Inferior parietal cortex (tissue), 1 donor: ENCODE results near the gene KRT15.
"Not testable (repeated sequence)": the region's sequence is repeated elsewhere in the genome, so short reads cannot be mapped to it uniquely, and the experiment has no call there.

Experiments
- DNase-seq: peaks from one replicate; pipeline ENCODE4 v3.0.0-alpha.2; 2016; ENCODE audit errors: extremely low spot score

The KRT15 gene

DNA sequence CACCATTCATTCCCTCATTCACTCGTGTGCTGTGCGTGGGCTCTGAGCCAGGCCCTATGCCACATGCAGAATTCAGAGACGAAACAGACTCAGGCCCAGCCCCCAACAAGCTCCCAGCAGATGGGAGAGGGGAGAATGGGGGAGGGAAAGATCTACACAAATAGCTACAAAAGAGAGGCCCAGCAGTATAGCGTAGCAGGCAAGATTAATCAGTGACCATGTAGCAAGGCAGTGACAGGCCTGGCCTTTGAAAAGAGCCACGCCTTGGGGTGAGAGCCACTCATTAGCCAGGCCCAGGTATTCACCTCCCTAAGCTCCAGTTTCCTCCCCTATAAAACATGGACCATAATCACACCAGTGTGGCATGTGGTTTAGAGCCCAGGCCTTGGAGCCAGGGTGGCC lies 25.8 kb upstream of the KRT15 start:
- DNase-seq = no peak

DNA sequence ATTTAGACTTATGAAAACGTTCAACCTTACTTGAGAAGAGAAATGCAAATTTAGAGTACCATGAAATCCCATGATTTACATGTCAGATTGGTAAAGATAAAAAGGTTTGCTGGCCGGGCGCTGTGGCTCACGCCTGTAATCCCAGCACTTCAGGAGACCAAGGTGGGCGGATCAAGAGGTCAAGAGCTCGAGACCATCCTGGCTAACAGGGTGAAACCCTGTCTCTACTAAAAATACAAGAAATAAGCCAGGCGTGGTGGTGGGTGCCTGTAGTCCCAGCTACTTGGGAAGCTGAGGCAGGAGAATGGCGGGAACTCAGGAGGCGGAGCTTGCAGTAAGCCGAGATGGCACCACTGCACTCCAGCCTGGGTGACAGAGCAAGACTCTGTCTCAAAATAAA lies 24.1 kb upstream of the KRT15 start:
- not testable (repeated sequence) for DNase-seq

DNA sequence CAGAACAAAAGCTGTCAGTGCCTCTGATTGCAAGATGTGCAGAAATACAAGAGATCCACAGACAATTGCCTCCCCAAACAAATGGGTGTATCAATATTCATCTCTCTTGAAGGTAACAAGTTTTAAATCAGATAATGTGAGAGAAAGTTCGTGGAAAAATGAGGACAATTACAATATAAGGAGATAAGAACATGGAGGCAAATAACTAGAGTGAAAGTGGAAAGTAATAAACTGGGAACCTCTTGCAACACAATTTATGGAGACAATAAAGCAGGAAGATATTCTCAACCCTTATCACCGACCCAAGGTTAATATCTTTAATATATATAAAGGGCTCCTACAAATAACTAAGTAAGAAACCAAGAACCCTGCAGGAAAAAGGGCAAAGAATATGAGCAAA lies 23.7 kb upstream of the KRT15 start:
- DNase-seq = no peak

DNA sequence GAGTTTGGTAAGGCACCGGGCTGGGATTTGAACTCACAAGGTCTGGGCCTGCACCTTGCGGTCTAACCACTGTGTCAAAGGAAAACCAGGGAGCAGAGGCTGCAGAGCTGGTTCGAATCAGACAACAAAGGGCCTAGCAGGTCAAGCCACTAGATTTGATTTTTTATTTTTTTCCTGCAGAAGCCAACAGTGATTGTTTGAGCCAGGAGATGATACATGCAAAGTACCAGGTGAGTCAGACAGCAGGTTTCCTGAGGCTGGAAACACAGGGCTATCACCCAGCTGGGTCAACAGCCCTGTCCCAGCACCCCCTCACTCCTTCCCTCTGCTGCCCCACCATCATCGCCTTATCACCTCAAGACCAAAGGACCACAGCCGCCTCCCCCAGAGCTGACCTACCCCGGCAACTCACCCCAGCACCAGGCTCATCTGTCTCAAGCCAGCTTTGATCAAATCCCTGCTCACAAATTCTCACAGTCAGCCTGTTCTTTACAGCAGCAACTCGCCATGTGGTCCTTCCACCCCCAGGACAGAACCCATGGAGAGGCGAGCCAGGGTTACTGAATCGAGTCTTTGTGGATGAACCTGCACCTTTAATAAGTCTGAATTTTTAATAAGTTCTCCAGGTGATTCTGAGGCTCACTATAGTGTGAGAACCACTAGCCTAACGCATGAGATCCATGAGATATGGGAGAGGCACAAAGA lies 22.4 kb upstream of the KRT15 start:
- no peak for DNase-seq

DNA sequence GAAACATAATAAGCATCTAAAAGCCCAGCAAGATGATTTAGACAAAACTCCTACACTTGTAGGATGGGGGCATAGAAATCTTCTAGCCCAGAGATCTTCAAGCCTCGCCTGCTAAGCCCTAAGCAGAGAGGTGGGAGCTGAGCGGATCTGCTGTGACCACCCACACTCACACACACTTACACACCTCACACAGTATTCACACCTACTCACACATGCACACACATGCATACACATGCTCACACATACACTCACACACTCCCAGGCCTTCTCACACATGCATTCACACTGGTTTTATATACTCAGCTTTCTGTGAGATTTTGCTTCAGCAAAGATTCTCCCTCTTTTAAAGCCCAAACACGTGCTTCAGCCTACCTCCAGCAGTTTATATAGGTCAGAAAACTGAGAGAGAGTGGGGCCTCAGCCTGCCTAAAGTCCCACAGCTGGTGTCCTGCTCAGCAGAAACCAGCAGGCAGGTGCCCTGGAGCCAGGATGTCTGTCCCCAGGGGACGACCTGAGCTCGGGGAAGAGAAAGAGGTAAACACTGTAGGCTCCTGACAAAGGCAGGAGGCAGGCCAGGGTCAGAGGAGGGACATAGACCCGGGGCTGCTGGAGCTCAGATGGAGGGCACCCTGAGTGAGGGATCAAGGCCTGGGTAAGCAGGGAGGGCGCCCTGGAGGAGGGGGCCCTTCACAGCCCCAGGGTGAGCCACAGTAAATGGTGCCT lies 21.4 kb upstream of the KRT15 start:
- no peak for DNase-seq

DNA sequence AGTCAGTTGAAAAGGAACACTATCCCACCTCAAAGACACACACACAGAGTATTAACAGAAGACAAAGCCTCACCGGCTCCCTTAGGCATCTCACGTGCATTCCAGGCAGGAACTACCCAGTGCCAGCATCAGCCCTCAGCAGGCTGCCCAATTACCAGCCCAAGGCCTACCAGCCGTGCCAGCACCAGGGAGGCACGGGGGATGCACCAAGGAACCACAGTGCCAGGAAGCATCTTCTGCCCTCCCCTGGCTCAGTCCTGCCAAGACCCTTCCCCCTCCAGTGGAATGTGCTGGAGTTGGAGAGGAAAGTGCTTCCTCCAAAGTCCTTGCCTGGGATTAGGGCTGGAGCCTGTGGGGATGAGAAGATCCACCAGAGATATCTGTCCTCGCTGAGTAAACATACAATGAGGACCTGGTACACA lies 20.4 kb upstream of the KRT15 start:
- DNase-seq = no peak

DNA sequence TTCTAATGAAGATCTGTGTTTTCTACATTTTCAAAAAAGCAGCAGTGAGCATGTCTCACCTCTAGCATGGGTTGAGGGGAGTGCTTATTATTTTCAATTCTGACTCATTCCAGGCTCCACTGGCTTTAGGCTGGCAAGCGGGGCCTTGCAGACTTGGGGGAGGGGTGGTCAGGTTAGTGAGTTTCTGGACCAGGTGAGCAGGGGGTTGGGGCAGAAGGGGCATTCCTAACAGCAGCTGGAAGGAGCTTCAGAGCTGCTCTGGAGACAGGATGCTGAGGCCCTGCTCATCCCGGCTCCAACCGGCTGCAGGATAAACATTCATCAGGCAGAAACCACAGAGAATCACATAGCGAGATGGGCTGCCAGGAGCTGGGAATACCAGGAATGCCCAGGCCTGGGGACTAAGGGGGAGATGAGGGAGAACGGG lies 19.9 kb upstream of the KRT15 start:
- DNase-seq = no peak

DNA sequence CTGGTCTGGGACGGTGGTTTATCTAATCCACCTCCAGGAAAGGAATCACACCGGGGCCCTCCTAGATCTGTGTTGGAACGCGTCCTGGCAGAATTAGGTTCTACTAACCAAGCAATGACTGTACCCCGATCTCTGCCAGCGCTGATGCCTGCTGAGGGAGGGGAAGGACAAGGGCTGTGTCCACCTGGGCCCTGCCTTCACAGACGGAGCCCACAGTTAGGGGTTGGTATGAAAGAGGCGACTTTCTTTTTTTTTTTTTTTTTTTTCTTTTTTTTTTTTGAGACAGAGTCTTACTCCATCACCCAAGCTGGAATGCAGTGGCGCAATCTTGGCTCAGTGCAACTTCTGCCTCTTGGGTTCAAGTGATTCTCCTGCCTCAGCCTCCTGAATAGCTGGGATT lies 19.3 kb upstream of the KRT15 start:
- DNase-seq = no peak

DNA sequence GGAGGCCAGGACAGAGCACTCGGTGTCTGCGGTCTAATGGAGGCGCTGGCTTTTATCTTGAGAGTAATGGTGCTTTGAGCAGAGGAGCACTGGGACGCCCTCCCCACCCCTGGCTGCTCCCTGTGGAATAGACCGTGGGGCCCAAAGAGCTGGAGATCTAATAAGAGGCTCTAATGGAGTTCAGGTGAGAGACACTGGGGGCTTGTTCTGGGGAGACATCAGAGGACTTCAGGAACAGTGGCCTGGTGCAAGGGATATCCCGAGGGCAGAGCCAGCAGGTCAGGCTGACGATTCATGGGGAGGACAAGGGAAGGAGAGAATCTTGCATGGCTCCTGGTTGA lies 18.9 kb upstream of the KRT15 start:
- no peak for DNase-seq

DNA sequence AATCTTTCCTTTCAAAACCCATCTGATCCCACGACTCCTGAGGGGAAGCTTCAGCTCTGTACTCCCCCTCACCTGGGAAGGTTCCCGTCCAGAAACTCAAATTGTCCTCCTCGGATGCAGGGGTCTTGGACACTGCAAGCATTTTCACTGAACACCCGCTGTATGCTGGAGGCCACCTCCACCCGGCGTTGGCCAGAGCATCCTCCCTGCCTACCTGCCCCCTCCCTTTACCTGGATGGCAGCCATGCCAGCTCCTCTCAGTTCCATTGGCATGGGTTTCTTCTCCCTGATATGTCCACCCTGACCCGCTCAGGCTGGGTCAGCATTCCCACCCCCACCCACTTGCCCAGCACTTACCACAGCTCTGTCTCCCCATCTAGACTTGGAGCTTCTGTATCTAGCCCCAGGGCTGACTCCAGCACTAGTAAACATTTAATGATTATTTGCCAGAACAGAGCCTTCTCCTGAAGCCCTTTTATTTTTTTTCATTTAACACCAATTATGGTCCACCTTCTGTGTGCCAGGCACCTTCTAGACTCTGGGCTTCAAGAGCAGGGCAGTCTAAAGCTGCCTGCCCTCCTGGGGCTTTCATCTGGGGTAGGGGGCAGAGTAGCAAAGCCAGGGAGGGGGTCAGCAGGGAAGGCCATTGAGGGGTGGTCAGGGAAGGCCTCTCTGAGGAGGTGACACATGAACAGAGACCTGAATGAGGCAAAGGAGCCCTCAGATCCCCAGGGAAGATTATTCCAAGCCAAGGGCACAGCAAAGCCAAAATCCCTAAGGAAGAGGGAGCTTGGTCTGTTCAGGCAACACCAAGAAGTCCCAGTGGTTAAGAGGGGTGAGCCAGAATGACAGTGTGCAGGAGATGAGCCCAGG lies 18.3 kb upstream of the KRT15 start:
- no peak for DNase-seq

DNA sequence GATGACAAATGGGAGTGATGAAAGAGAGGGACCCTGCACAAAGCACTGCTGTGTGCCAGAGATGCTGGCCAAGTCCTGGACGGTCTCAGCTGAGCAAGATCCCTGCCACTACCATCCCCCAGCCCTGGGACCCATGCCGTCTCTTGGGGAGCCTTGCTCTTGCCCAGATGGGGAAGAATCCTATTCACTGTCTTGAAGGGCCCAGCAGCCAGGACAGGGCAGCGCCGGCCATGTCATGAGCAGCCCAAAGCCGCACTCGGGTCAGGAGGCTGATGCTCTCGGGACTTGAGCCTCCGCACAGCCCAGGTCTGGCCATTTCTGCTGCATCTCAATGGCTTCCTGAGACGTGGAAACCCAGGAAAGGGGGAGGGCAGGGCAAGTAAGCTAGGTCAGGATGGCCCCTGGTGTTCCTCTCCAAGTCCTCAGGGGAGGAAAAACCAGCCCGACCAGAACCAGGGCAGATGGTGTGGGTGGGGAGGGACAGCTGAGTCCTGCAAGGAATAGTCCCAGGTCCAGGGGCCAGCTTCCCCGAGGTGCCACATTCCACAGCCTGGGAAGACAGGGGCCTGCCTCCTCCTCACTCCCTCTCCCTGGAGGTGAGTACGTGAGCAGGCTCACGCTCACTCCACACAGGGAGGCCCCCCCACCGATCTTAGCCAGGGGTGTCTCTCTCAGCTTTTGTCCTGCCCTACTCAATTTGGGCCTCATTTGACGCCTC lies 17.2 kb upstream of the KRT15 start:
- no peak for DNase-seq

DNA sequence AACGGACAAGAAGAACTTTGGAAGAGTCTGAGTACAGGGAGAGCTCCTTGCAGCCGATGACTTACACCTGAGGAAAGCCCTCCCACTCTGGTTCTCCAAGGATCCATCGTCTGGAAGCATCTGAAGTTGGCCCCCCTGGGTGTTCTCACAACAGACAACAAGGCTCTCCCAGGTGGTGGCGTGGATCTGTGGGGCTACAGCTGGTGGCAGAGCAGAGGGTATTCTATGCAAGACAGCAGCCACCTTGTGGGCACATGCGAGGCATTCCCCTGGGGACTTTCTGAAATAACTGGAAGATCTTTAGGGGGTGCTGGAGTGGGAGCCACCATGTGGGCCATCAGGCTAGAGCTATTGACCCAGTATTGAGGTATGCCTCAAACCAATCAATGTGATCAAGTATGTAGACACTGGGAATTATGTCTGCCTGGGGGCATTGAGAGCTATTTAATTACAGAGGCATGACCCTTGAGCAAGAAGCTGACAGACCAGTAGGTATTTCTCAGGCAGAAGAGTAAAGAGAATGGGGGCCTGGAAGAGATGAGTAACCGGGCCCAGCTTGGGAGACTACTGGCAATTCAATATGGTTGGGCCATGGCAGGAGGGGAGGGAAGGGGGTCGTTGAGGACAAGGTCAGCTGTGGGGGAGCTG lies 16.3 kb upstream of the KRT15 start:
- no peak for DNase-seq

DNA sequence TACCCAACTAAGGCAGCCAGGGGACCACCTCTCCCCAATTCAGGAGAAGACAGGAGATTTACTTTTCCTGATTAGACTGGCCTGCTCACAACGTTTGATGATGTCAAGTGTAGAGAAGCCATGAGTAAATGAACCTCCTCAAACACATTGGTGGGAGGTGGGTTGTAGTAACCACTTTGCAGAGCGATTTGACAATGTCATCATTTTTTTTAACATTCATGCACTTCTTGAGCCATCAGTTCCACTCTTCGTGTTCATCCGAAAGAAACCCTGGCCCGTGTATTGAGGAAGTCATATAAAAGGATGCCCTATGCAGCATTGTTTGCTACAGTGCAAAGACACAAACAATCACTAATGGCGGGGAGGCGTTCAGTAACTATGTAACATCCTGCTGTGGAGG lies 14.9 kb upstream of the KRT15 start:
- no peak for DNase-seq

DNA sequence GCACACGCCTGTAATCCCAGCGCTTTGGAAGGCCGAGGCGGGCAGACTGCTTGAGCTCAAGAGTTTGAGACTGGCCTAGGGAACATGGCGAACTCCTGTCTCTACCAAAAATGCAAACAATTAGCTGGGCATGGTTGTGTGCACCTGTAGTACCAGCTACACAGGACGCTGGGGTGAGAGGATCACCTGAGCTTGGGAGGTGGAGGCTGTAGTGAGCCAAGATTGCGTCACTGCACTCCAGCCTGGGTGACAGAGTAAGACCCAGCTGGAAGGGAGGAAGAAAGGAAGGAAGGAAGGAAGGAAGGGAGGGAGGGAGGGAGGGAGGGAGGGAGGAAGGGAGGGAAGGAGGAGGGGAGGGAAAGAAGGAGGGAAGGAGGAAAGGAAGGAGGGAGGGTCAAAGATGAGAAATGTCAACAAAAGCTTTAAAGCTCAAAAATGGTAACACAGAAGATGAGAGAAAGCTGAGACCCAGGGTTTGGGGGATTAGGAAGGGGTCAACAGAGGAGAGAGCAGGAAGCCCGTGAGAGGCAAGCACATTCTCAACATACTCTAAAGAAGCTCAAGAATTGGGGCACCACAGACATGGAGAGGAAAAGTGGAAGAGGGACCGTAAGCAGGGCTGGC lies 14.4 kb upstream of the KRT15 start:
- no peak for DNase-seq

DNA sequence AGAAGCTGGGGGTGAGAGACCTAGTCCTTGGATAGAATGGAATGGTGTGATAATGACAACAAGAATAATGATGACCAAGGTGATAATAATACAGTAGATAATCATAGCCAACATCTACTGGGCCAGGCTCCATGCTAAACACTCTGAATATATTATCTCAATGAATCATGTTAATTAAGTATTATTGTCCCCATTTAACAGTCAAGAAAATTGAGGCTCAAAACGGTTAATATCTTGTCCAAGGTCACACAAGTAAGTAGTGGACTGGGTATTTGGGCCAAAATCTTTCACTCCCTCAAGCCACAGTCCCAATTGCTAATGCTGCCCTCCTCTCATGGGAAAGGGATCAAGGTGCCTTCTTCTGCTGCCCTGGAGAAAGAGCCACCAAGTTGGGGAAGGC lies 13.3 kb upstream of the KRT15 start:
- no peak for DNase-seq

DNA sequence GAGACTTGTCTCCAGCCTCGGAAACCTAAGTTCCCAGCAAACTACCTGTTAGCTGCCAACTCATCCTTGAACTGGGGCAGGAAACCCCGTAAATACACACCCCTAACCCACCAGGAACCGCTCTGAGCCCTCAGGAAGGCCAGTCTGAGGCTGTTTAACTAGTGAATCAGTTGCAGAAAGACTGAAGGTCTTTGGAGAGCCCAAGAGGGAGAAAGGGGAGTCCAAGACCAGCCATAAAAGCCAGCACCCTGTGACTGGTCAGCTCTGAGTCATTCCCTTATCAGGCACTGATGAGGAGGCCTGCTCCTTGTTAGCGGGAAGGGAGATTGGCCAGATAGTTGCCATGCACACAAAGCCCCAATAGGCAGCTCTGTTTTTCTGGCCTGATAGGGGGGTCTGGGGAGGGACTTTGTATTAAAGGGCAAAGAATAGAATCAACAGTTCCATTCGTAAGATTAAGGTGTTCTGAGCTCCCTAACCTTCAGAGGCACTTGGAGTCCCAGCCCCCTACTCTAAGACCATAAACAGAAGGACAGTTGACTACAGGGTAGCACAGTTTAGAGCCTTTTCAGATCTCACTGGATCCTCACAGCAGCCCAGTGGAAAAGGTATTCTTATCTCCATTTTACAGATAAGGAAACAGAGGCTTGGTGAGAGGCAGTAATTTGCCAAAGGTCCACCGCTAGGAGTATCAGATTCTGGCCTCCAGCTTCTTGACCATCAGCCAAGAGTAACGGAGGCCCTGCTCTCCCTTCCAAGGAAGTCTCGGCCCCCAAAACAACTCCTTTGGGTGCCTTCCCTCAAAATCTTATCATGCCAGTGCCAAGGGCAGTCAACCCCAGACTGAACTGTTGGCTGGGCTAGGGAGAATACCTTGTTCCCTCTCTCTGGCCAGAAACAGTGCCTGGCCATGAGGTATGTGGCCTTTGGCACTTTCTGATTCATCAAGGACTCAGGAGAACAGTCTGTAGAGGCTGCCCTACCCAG lies 11.7 kb upstream of the KRT15 start:
- DNase-seq = no peak

DNA sequence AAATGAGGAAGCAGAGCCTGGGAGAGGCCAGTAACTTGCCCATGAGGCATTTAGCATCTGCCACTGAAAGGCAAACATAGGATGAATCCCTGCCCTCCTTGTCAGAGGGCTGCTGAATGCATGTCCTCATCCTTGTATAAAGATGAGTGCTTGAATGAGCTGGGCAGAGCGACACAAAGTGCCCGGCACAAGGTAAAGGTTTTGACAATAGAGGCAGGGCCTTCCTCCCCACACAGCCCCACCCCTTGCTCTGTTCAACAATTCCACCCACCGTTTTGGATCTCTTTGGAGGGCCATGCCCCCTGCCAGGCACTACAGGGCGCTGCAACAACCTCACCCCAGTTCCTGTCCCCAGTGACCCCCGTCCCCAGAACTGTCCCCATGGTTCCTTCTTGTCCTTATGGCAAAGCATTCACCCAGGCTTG lies 10.8 kb upstream of the KRT15 start:
- DNase-seq = no peak

DNA sequence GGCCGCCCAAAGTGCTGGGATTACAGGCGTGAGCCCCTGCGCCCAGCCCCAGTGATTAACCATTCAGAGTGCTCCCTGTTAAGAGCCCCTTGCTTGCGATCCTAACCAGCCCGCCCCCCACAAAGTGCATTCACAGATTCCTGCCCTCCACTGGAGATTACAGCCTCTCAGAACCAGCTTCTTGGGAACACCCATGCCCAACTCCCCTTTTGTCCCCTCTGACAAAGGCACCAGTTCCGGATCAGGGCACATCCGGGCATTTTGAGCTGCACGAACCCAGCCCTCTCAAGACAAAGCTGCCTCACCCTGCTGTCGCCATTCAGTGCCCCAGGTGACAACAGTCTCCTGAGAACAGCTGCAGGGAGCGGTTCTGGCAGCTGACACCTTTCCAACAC lies 10.3 kb upstream of the KRT15 start:
- DNase-seq = no peak

DNA sequence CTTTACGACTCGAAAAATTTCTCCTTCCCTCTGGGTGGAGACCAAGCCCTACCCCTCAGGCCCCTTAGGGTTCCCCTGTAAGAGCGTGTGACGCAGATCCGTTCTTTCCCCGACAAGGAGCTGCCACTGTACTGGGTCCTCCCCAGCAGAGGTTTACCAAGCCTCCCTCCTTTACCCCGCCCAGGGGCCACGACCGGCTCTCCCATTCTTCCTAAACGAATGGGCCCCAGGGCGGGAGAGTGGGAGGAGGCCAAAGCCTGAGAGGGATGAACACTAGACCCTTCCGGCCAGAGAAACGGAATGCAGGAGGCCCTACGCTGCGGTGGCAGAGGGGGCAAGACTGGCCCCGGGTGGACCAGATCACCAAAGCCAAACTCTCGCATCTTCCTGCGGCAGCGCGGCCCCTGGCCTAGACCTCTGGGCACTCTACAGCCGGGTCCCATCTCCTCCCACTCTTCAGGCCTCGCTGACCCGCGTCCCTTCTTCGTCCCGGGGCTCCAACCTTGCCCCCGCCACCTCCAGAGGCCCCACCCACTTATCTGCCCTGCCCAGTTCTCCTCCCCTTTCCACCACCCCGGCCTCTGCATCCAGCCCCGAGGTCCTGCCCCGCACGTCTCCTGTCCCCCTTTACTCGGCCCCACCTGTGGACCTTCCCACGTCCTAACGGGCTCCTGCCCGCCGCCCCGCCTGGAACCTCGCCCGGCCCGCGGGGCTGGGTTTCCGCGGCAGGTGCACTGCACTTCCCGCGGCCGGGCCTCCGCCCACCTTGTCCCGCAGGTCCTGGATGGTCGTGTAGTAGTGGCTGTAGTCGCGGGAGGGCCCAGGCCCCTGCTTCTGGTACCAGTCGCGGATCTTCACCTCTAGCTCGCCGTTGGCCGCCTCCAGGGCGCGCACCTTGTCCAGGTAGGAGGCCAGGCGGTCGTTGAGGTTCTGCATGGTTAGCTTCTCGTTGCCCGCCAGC lies 8.7 kb upstream of the KRT15 start:
- no peak for DNase-seq
